DMS114 treated with DMSO at 0.1 percent for 48 hours (cell line): ENCODE measurements around the gene RMND5A.

Experiments
- DNase-seq: peaks from one replicate; lab custom pipeline; 2025; ENCODE audit not compliant: unreplicated experiment; lab: John Stamatoyannopoulos, UW

RMND5A gene

GRCh38 chr2:86825036-86825692, 105.1 kb downstream of the RMND5A start:
- DNase-seq = no peak

- DNase-seq = no peak
These were observed 105.7 kb downstream of the RMND5A start for GRCh38 chr2:86825693-86826381.

- DNase-seq = no peak
These were observed 106.9 kb downstream of the RMND5A start for GRCh38 chr2:86826951-86827350.
